Measurements from ENCODE around the gene ZMYM5.
A peak's percentile ranks its signal among the peaks of the same experiment; 100 is the strongest.

ZMYM5 gene

GRCh38 chr13:19794631-19795030 lies 68.8 kb downstream of the ZMYM5 start:
- no peak overlapping the region for H3K4me3 ChIP-seq (ENCODE audit: low read depth, low read length)
- no peak for TF ChIP-seq CTCF (IDR thresholded peaks at IDR 0.05; ENCODE audit: low read depth, low read length)

- H3K4me3 ChIP-seq (ENCODE audit: low read depth, low read length), result no peak overlapping the region
- TF ChIP-seq CTCF (IDR thresholded peaks at IDR 0.05; ENCODE audit: low read depth, low read length), result no peak
Observed at GRCh38 chr13:19791953-19792537, 71.4 kb downstream of the ZMYM5 start.

GRCh38 chr13:19782727-19783682 lies 80.4 kb downstream of the ZMYM5 start, which contains the start of gene PSPC1:
Gene PSPC1 (minus strand): TSS chr13:19782945. CDS start chr13:19782757, 188 bp downstream.
- H3K4me3 ChIP-seq (ENCODE audit: low read depth, low read length), result peak within 1 kb of the TSS; percentile 93

GRCh38 chr13:19782049-19782726 lies 81.3 kb downstream of the ZMYM5 start:
- TF ChIP-seq CTCF (IDR thresholded peaks at IDR 0.05; ENCODE audit: low read depth, low read length), result no peak

GRCh38 chr13:19781526-19781925 lies 81.9 kb downstream of the ZMYM5 start:
- peak overlapping the region; percentile 93 for H3K4me3 ChIP-seq (ENCODE audit: low read depth, low read length)
- no peak for TF ChIP-seq CTCF (IDR thresholded peaks at IDR 0.05; ENCODE audit: low read depth, low read length)

More at GRCh38 chr13:19782049-19782726, 81.3 kb downstream of the ZMYM5 start:
- H3K4me3 ChIP-seq (ENCODE audit: low read depth, low read length), result peak overlapping the region; percentile 93

- H3K4me3 ChIP-seq (ENCODE audit: low read depth, low read length), result peak overlapping the region; percentile 93
Observed at GRCh38 chr13:19780753-19781418, 82.6 kb downstream of the ZMYM5 start.
